Measurements from ENCODE around the gene CHL1.

Gene CHL1

DNA sequence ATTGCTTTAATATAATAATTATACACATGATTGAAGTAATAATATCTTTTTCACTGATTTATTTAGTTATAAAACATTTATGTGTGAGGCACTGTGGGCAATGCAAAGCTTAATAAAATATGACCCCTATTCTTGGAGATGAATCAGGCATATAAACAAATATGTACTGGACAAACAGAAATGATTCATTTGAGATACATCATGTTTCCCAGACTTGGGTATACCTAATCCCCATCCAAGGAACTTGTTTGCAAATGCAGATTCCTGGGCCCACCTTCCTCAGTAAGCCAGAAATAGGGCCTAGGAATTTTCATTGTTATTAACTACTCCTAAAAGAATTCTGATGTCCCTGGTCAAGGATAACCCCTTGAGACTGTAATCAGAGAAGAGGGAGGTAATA is 184.2 kb downstream of the CHL1 start:
- DNase-seq (ENCODE audit: extremely low read depth in 1 of 2, low read depth in 1 of 2) = no peak

DNA sequence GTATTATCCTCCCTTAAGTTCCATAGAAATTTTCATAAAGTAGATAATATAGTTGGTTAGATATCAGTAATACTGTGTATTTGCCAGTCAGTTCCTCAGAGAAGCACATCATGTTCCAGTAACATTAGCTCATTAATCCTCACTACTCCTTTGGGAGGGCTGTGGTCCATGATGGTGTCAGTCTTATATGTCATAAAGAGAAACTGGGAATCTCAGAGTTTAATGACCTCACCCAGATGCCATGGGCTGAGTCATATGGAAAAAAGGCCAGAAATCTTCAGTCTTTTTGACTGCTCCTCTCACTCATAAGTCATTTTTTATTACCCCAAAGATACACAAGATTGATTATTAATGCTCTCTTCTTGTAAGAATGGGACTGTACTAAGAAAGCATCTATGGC is 188.6 kb downstream of the CHL1 start:
- DNase-seq (ENCODE audit: extremely low read depth in 1 of 2, low read depth in 1 of 2) = no peak

DNA sequence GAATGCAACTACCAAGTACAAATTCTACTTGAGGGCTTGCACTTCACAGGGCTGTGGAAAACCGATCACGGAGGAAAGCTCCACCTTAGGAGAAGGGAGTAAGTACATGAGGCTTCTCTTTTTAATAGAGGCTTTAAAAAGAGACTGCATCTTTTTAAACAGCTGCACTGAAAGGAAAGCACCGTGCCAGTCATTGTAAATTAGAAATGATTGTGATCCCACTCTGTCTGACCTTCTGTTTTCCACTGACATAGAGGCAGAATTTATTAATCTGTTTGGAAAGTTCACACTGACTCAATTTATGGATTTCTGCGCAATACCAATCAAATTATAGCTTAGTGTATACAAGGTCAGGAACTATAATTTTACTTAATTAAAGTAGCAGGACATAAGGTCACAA is 198.2 kb downstream of the CHL1 start:
- no peak for DNase-seq (ENCODE audit: extremely low read depth in 1 of 2, low read depth in 1 of 2)

DNA sequence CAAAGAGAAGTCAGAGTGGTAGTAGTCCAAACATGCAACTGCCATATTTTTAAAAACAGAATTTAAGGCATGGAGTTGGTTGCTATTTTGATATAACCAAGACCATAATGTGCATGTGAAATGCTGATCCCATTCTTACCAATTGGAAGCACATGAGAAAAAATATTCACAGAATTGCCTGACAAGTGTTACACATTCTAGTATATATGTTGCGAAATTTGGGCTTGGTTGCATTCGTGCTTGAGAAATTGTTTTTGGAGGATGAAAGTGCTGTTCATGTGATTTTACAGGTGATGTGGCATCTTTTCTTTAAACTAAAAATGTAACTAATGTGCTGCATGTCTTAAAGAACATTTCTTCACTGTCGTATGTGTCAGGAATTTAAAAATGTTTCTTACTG is 199.7 kb downstream of the CHL1 start:
- DNase-seq (ENCODE audit: extremely low read depth in 1 of 2, low read depth in 1 of 2) = no peak

DNA sequence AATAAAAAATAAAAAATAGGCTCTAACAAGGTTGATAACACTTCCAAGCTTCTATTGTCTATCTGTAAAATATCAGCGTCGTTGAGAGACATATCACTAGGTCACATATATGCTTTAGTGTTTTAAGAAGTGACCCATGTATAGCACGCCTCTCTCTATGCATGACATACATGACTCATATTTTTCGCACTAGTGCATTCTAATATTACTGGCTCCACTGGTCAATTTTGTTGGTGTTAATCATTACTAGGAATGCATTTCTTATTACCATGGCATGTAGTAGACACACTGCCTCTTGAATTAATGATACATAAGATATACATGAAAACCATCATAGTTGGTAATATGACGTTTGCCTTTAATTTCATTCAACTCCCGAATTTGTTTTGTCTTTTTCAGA is 203.1 kb downstream of the CHL1 start:
- no peak for DNase-seq (ENCODE audit: extremely low read depth in 1 of 2, low read depth in 1 of 2)

DNA sequence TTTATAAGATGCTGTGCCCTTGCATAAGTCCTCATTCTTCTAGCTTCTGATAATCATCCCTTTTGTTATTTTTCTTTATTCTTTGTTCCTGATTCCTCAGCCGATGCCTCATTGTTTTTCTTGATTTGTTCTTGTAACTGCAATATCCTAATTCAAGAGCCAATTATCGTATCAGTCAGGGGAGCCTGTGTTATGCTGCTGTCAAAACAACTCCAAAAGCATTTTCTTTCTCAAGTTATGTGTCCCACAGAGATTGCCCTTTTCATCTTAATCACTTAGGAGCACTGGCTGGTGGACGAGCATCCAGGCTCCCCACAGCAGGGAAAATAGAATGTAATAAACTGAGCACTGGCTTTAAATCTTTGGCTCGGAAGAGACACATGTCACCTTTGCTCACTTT is 207.3 kb downstream of the CHL1 start:
- DNase-seq (ENCODE audit: extremely low read depth in 1 of 2, low read depth in 1 of 2) = no peak

DNA sequence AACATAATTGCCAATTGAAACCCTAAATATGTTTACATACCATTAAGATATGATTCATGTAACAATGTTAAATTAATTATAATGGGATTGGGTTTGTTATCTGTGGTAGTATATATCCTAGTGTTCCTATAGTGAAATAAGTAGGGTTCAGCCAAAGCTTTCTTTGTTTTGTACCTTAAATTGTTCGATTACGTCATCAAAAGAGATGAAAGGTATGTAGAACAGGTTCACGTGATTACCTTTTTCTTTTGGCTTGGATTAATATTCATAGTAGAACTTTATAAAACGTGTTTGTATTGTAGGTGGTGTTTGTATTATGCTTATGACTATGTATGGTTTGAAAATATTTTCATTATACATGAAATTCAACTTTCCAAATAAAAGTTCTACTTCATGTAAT is 212.4 kb downstream of the CHL1 start:
- no peak for DNase-seq (ENCODE audit: extremely low read depth in 1 of 2, low read depth in 1 of 2)

DNA sequence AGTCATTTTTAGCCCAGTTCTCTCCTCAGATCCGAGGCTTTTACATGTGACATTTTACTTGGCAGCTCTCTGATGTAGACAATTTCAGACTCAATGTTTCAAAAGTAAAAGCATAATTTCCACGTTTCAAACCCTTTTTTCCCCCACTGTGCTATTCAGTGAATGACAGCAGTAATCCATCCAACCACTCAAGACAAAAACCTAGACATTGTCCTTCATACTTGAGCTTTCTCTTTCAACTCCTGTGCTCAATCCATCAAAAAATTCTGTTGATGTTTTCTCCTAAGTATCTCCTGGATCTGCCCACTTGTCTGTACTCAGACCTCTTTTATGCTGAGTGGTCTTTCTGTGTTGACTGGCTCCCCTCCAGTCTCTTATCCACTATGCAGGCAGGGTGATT is 214.7 kb downstream of the CHL1 start:
- no peak for DNase-seq (ENCODE audit: extremely low read depth in 1 of 2, low read depth in 1 of 2)

DNA sequence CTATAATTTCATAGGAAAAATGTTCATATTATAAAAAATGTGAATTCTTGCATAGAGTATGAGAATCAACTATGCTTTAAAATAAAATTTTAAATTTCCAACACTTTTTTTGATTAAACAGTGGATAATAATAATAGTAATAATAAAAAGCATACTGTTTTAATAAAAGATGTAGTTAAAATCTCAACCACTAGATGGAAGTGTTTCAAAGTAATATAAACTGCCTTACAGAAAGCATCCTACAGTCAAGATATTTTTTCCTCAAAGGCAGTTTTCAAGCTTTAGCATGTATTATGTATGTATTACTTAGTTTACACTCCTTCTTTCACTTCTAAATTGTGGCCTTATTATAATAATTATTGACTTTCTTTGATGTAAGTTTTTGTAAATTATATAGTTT is 217.5 kb downstream of the CHL1 start:
- no peak for DNase-seq (ENCODE audit: extremely low read depth in 1 of 2, low read depth in 1 of 2)

DNA sequence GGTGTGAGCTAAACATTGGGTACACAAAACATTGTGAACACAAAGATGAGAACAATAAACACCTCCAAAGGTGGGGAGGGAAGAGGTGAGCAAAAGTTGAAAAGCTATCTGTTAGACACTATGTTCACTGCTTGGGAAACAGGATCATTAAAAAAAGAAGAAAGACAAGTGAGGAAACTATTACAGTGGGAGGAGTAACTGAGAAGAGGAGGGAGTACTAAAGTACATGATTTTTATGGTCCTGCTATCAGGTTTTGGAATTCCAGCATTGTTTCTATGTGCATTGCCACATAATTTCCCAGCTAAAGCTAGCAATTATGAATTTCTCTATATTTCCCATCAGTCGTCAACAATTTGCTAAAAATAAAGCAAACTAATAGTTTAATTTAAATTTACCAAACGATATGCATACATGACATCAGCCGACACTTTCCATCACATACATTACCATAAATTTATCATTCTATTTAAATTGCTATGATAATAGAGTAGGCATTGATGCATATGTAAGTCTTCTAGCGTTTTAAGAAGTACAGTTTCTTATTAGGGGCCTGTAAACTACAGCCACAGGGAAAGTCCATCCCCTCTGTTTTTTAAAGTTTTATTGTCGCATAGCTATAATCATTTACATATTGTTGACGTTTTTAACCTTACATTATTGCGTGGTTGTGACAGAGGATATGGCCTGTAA is 221.8 kb downstream of the CHL1 start:
- DNase-seq (ENCODE audit: extremely low read depth in 1 of 2, low read depth in 1 of 2) = no peak

DNA sequence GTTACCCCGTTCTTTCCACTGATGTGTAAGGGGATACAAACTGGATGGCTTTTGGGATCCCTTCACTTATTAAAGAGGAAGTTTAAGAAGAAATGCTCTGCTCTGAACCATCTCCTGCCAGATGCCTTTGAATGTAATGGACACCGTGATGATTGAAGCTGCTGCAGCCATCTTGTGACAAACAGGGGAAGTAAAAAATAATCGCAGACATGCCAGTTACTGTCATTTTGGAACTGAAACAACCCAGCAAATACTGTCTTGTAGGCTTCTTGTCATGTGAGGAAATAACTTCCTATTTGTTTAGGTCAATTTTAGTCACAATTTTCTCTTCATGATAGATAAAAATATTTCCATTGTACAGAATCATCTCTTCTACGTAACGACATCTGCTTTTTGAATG is 224.0 kb downstream of the CHL1 start:
- no peak for DNase-seq (ENCODE audit: extremely low read depth in 1 of 2, low read depth in 1 of 2)

DNA sequence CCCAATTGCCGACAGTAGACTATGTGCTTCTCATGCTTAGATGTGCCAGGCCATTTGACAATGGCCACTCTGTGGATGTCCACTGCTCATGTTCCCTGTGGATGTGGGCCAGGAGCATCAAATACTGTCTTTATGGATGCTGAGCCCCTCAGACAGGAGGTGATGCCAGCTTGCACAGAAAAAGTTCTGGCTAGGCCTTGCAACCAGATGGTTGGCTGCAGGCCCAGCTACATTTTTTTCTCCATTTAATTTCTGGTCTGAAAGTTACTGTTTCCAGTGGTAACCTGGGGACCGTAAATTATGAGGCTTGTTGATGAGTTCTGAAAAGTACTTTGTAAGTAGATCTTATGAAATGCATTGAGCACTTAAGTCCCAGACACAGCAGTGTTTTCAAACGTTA is 228.5 kb downstream of the CHL1 start:
- DNase-seq (ENCODE audit: extremely low read depth in 1 of 2, low read depth in 1 of 2) = no peak

DNA sequence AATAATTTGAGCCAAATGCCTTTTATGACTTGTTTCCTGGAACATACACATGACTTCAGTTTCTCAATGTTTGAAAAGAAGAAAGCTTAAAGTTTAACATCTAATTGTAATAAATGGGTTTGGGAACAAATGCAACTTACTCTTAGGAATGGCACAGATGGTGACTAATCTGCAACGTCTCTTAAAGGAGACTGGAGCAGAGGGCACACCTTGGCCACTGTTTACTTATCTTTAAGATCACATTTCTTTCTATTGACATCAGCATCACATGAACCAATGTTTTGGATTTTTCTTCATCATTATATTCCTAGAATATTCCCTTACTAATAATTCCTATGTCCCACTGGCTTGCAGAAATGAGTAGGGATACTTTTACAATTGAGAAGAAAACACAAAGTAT is 229.5 kb downstream of the CHL1 start:
- DNase-seq (ENCODE audit: extremely low read depth in 1 of 2, low read depth in 1 of 2) = no peak

DNA sequence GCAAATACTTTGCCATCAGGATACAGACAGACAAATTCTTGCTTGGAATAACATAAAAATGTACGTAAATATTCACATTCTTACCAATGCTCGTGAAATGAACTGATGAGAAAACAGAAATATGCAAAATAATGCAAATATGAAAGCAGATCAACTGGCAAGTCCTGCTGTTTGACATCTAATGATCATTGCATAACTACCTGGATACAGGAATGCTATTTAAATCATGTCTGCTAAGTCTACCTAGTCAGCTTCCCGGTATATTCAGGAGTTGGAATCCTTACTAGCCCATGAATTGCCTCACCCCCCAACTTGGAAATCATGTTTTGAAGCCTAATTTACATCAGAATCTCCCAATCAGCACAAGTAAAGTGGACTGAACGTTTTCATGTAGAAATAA is 230.6 kb downstream of the CHL1 start:
- no peak for DNase-seq (ENCODE audit: extremely low read depth in 1 of 2, low read depth in 1 of 2)

DNA sequence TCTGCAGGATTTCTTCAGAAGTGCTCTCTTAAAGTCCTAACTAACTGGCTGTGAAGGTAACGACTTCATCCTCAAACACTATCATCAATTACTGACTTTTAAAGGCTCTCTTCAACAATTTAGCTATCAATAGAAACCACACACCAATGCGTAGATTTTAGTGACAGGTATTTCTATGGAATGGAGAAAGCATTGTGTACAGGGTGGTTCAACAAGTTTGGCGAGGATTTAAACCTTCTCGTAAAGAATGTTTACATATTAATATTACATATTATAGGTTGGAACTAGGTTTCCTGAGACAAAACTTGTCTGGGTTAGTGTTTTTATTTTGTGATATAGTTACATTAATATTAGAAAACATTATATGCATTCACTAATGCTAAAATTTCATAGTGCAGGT is 233.6 kb downstream of the CHL1 start:
- DNase-seq (ENCODE audit: extremely low read depth in 1 of 2, low read depth in 1 of 2) = no peak

DNA sequence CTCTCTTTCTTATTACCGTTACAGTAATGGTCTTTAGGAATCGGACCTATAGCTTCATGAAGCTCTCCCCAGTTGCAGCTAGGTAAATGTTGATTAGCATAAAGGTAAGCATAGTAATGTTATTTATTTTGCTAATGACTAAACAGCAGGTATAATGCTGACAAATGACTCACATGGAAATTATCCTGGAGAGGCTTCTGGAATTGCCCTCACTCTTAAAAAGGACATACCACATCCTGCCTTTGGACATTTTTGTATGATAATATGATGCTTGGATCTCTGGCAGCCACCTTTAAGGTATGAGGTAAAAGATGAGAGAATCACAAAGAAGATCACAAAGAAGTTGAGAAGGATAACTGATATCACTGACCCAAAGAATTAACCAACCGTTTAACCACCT is 238.6 kb downstream of the CHL1 start:
- no peak for DNase-seq (ENCODE audit: extremely low read depth in 1 of 2, low read depth in 1 of 2)

DNA sequence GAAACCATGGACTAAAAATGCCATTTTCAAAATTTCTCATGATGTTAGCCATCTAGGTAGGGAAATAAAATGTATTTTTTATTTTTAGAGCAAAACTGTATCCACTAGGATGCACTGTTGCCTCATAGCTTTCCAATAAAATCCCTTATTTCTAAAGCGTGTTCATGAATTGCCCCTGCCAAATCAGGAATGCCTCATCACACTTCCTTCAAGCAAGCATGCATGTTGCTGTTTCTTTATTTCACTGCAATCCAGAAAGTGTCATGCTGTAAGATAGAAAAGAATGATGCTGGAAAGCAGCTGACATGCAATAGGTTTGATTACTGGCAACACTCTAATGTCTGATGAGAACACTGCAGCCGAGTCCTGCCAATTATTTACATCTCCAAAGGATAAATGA is 239.5 kb downstream of the CHL1 start:
- no peak for DNase-seq (ENCODE audit: extremely low read depth in 1 of 2, low read depth in 1 of 2)

DNA sequence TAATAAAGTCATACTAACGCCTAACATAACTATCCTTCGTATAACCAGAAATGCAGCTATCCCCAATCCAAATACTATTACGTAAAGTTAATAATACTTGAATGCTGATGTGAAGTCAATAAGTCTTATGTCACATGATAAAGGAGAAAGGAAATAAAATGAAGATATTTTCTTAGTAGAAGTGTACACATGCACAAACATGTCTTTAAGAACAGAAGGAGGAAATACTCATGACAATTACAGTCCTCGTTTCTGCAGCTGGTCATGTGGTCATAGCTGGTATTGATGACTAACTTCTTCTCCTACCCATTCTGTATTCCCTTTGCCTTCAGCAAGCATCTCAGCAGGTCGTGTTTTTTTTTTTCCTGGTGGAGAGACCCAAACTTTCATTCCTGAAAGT is 244.3 kb downstream of the CHL1 start:
- DNase-seq (ENCODE audit: extremely low read depth in 1 of 2, low read depth in 1 of 2) = no peak

DNA sequence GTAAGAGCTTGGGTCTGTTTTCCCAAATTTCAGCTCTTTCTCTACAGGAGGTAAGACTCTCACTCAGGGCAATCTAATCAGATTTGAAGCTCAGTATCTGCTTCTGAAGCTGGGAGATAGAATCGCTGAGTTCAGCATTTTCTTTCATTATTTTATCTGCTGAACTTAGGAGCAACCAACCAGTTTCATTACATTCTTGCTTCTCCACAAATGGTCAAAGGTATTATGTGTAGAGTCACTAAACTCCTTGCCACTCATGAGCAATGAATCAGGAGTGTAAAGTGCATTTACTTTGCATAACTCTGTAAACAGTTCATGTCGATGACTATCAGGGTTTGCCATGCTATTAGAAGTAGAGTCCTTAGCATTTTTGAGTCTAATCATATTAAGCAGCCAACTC is 249.4 kb downstream of the CHL1 start:
- DNase-seq (ENCODE audit: extremely low read depth in 1 of 2, low read depth in 1 of 2) = no peak

DNA sequence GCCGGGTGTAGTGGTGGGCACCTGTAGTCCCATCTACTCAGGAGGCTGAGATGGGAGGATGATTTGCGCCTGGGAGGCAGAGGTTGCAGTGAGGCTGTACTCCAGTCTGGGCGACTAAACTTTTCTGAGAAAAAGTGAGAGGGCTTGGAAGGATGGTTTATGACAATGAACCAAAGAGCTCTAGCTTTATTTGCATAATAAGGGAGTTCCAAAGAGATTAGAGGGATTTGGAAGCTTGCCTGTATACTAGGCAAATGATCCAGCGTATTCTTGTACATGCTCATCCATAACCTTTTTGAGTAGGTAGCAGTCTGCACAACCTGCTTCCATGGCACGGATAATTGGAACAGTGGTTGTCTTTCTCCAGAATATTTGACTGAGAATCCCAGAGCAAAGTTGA is 251.1 kb downstream of the CHL1 start:
- no peak for DNase-seq (ENCODE audit: extremely low read depth in 1 of 2, low read depth in 1 of 2)

DNA sequence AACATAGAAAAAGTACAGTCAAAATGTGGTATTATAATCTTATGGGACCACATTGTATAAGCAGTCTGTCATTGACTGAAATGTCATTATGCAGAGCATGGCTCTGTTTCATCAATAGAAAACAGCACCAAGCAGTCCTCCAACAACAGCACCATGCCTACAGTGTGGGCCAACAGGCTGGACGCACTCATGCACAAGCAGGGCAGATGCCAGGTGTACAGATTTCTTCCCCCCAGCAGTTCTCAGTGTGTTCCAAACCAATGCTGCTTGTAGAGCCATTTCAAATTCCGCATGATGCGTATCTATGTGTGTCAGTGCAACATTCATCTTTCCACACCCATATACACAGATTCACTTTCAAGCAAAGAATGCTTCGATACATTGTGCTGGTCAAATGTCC is 253.1 kb downstream of the CHL1 start:
- no peak for DNase-seq (ENCODE audit: extremely low read depth in 1 of 2, low read depth in 1 of 2)

DNA sequence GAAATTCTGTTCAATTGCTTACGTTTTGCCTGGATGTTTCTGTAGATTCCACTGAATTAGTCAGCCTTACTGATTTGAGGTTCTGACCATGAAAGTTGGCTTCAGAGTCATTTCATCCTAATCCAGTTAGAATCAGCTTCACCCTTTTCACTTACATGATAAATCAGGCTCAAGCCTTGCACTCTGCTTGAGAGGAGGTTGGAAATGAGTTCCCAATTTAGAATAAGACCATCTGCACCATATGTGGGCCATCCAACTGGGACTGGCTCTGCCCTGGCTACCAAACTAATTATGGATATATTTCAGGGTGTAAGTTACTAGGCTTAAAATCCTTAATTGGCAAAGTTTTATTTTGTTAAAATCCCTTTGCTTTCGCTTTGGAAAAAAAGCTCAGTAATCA is 255.7 kb downstream of the CHL1 start:
- DNase-seq (ENCODE audit: extremely low read depth in 1 of 2, low read depth in 1 of 2) = no peak

DNA sequence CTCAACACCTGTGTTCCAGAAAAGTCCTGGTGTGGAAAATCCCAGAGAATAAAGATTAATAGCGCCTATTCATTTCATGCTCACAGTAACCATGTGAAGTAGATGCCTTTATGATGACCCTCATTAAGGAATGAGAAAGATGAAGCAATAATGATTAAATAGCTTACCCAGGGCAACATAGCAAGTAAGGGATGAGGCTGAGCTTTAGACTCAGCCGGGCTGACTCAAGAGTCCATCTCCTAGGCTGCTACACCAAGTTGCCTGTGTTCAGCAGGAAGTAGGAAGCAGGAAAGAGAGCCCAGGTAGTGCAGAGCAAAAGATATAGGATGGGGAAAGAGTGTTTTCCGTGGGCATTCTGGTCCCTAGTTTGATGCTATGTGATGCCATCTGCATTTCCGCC is 256.5 kb downstream of the CHL1 start:
- DNase-seq (ENCODE audit: extremely low read depth in 1 of 2, low read depth in 1 of 2) = no peak

DNA sequence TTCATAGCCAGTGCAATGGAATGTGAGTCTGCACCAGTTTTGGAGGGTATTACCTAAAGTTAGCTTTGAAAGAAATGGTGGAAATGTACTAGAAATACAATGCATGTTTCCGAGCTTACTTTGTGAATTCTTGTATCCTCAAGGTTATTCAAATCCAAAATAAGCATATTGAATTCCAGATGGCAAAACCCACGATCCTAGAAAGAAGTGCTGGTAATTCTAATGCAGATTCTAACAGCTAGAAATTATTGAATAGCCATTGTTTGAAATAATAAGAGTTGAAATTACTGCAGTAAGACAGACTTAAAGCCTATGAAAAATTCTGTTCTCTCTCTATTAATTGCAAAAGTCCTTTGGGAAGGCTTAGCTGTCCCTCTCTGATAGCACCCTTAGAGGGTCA is 258.4 kb downstream of the CHL1 start:
- no peak for DNase-seq (ENCODE audit: extremely low read depth in 1 of 2, low read depth in 1 of 2)
